KMS-11 (cell line): Measurements from ENCODE around the gene ZC2HC1B.

Experiments used
- H2AFZ ChIP-seq: fragments of 200-600 bp; sonication (generic); 2 replicates; pipeline ENCODE4 v1.6.1; 2016; ENCODE audit warnings: antibody characterized with exemption, mixed run types, low read depth
- H3K27ac ChIP-seq: fragments of 200-600 bp; sonication (generic); 2 replicates; pipeline ENCODE4 v1.6.1; 2016; ENCODE audit warnings: mild to moderate bottlenecking, mixed run types
- H3K27me3 ChIP-seq: fragments of 200-600 bp; sonication (generic); 2 replicates; pipeline ENCODE4 v1.6.1; 2017; ENCODE audit warnings: mild to moderate bottlenecking, low read depth, mixed run types, moderate library complexity; ENCODE audit not compliant: insufficient read depth
- H3K36me3 ChIP-seq: fragments of 200-600 bp; sonication (generic); 2 replicates; pipeline ENCODE4 v1.6.1; 2017; ENCODE audit warnings: mild to moderate bottlenecking, mixed run types; ENCODE audit not compliant: insufficient read depth
- H3K4me1 ChIP-seq: fragments of 200-600 bp; sonication (generic); 2 replicates; pipeline ENCODE4 v1.6.1; 2016; ENCODE audit warnings: mild to moderate bottlenecking, low read depth, mixed run types; ENCODE audit not compliant: poor library complexity, severe bottlenecking
- H3K4me2 ChIP-seq: fragments of 200-600 bp; sonication (generic); 2 replicates; pipeline ENCODE4 v1.7.0; 2016; ENCODE audit warnings: mild to moderate bottlenecking, mixed run types
- H3K4me3 ChIP-seq: fragments of 200-600 bp; sonication (generic); IDR thresholded peaks from 2 replicates; pipeline ENCODE4 v1.6.1; 2017; ENCODE audit warnings: low read depth, low read length, mixed read lengths; ENCODE audit not compliant: insufficient read depth
- H3K79me2 ChIP-seq: fragments of 200-600 bp; sonication (generic); 2 replicates; pipeline ENCODE4 v1.6.1; 2016; ENCODE audit warnings: low read depth, mixed run types; ENCODE audit not compliant: insufficient read depth
- H3K9ac ChIP-seq: fragments of 200-600 bp; sonication (generic); 2 replicates; pipeline ENCODE4 v1.6.1; 2016; ENCODE audit warnings: mild to moderate bottlenecking, mixed run types
- H4K20me1 ChIP-seq: fragments of 200-600 bp; sonication (generic); 2 replicates; pipeline ENCODE4 v1.6.1; 2016; ENCODE audit warnings: mild to moderate bottlenecking, mixed run types; ENCODE audit not compliant: insufficient read depth
- TF ChIP-seq, protein P1 (sequence below): fragments of 200-600 bp; sonication (generic); conservative IDR thresholded peaks from 2 replicates; pipeline ENCODE4 v1.6.1; 2017; ENCODE audit warnings: low read depth, mild to moderate bottlenecking, antibody characterized with exemption, low read length, moderate library complexity, mixed read lengths

Gene ZC2HC1B

DNA sequence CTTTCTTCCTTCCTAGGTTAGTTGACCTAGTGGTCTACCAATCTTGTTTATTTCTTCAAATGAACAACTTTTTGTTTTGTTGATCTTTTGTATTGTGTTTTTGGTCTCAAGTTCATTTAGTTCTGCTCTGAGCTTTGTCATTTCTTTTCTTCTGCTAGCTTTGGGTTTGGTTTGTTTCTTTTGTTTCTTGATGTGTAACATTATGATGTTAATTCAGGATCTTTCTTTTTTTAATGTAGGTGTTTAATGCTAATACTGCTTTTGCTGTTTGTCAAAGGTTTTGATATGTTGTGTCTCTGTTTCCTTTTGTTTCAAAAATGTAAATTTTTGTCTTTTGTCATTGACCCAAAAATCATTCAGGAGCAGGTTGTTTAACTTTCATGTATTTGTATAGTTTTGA lies 65.7 kb downstream of the ZC2HC1B start:
- TF ChIP-seq, protein P1, sequence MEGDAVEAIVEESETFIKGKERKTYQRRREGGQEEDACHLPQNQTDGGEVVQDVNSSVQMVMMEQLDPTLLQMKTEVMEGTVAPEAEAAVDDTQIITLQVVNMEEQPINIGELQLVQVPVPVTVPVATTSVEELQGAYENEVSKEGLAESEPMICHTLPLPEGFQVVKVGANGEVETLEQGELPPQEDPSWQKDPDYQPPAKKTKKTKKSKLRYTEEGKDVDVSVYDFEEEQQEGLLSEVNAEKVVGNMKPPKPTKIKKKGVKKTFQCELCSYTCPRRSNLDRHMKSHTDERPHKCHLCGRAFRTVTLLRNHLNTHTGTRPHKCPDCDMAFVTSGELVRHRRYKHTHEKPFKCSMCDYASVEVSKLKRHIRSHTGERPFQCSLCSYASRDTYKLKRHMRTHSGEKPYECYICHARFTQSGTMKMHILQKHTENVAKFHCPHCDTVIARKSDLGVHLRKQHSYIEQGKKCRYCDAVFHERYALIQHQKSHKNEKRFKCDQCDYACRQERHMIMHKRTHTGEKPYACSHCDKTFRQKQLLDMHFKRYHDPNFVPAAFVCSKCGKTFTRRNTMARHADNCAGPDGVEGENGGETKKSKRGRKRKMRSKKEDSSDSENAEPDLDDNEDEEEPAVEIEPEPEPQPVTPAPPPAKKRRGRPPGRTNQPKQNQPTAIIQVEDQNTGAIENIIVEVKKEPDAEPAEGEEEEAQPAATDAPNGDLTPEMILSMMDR: no peak
- Histone ChIP-seq H3K36me3 (no peaks in the 10 kb centered on the region), H3K27me3 (no peaks in the 10 kb centered on the region), H3K79me2 (no peaks in the 10 kb centered on the region), H3K27ac (no peak overlapping the region), H2AFZ (no peak overlapping the region), H3K9ac (no peak overlapping the region), H3K4me1 (no peaks in the 10 kb centered on the region), H4K20me1 (no peaks in the 10 kb centered on the region), H3K4me2 (no peak overlapping the region), H3K4me3 (no peak overlapping the region)

DNA sequence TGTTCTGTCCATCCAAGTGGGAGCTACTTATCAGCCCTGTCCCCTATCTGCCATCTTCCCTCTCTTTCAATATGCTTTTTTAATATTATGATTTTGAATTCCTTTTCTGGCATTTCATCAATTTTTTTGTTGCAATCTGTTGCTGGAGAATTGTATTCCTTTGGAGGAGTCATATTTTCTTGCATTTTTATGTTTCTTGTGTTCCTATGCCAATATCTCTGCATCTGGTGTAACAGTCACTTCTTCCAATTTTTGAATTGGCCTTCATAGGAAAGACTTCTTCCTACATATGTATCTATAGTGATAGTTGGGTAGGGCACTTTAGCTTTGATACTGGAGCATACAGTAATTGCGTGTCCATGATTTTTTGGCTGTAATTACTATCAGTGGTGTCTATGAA lies 70.1 kb downstream of the ZC2HC1B start:
- H3K27me3 ChIP-seq: no peaks in the 10 kb centered on the region
- TF ChIP-seq, protein P1: no peak

DNA sequence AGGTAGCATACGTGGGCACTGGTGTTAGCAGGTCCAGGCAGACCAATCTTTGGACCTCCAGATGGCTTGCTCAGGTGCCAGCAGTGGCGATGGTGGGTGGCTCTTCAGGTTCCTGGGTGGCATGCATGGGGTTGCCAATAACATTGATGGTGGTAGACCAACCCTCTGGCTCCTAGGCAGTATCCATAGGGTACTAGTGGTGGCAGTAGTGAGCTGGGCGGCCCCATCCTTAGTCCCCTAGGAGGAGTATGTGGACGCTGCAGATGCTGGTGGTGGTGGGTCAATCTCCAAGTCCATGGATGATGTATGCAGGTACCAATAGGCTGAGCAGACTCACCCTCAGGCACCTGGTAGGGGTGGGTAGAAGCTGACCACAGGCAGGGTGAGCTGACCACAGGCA lies 70.6 kb downstream of the ZC2HC1B start:
- no peaks in the 10 kb centered on the region for H4K20me1 ChIP-seq

More for the DNA sequence above, 70.1 kb downstream of the ZC2HC1B start:
- no peak overlapping the region for H2AFZ ChIP-seq
- H3K36me3 ChIP-seq: no peaks in the 10 kb centered on the region
- H3K9ac ChIP-seq: no peak overlapping the region
- no peaks in the 10 kb centered on the region for H3K79me2 ChIP-seq
- H4K20me1 ChIP-seq: no peaks in the 10 kb centered on the region
- no peaks in the 10 kb centered on the region for H3K4me1 ChIP-seq
- no peak overlapping the region for H3K27ac ChIP-seq
- no peak overlapping the region for H3K4me3 ChIP-seq
- no peak overlapping the region for H3K4me2 ChIP-seq

DNA sequence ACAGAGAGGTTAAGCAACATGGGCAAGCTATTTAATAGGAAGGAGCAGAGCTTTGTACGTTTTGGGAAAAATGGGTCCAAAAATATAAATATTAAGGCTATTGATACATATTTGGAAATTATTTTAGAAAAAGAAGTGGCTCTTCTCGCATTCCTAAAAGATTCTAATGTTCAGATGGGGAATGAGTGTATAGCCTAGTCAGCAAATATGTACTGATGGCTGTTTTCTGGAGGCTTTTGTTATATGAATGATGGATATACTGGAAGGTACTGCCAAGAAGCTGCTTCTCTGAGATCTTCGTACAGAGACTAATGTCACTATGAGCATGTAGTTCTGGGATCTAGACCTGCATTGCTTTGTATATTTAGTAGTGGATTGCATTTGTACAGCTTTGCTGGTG lies 72.1 kb downstream of the ZC2HC1B start:
- H4K20me1 ChIP-seq: no peaks in the 10 kb centered on the region
- H3K27ac ChIP-seq: no peak overlapping the region
- TF ChIP-seq, protein P1: no peak
- H3K9ac ChIP-seq: no peak overlapping the region
- H3K79me2 ChIP-seq: no peaks in the 10 kb centered on the region
- H3K4me3 ChIP-seq: no peak overlapping the region
- no peak overlapping the region for H2AFZ ChIP-seq
- no peaks in the 10 kb centered on the region for H3K36me3 ChIP-seq
- no peaks in the 10 kb centered on the region for H3K4me1 ChIP-seq
- no peaks in the 10 kb centered on the region for H3K27me3 ChIP-seq
- H3K4me2 ChIP-seq: no peak overlapping the region

More for the DNA sequence above, 70.6 kb downstream of the ZC2HC1B start:
- Histone ChIP-seq H2AFZ (no peak overlapping the region), H3K4me1 (no peaks in the 10 kb centered on the region), H3K4me3 (no peak overlapping the region), H3K79me2 (no peaks in the 10 kb centered on the region), H3K9ac (no peak overlapping the region), H3K36me3 (no peaks in the 10 kb centered on the region), H3K4me2 (no peak overlapping the region), H3K27ac (no peak overlapping the region), H3K27me3 (no peaks in the 10 kb centered on the region)
- TF ChIP-seq, protein P1: no peak
